K562 (cell line): ENCODE measurements around the gene ST7. TPM values are rescaled to one million over a fixed set of nuclear protein-coding genes. Genes with fewer than 3 reads are reported as not detected.

ENCODE experiments used
- ATAC-seq: fragments of 200-7000 bp; cut with Tn5 transposase; 3 replicates; pipeline ENCODE4 v1.9.1; 2020; ENCODE audit warnings: moderate library complexity
- BruUV-seq: library from RNA; stranded (reverse); fragments of 400-500 nt; replicated peaks from 2 replicates; lab custom pipeline; 2021; lab: Mats Ljungman, UMichigan
- CTCF ChIA-PET: fragments of 300-600 bp; formaldehyde crosslinking; extraction: SDS; loops from one replicate; lab custom pipeline; 2021; ENCODE audit warnings: low intra/inter-chr PET ratio; lab: Yijun Ruan, JAX
- POLR2A ChIA-PET: fragments of 300-600, 350-650 bp; sonication (Branson Sonifier 250); formaldehyde crosslinking; extraction: SDS; loops from one replicate; lab custom pipeline; 2021; ENCODE audit warnings: antibody characterized with exemption, inconsistent platforms; lab: Yijun Ruan, JAX
- DNase-seq, 4 experiments: peaks; one replicate each; pipeline versions ENCODE4 v3.0.0 to v3.0.0-alpha.2; 2011 to 2018; ENCODE audit warnings: low spot score in 3 of 4, mixed read lengths in 3 of 4; ENCODE audit errors: extremely low read depth in 1 of 4
- FAIRE-seq: peaks from 2 replicates; lab custom pipeline; 2011; peaks lifted over from hg19 to GRCh38; lab: Jason Lieb, UNC
- H2AFZ ChIP-seq: 2 replicates; pipeline ENCODE4 v1.6.0; 2011; ENCODE audit warnings: low read depth, low read length, control low read depth, inconsistent platforms
- H3K27ac ChIP-seq: fragments of 200-600 bp; 3 replicates; pipeline ENCODE4 v1.8.0; 2011; ENCODE audit warnings: low read depth, mild to moderate bottlenecking, control low read depth, inconsistent platforms, low read length, moderate library complexity, mixed read lengths; ENCODE audit errors: extremely low read depth
- H3K27me3 ChIP-seq, 2 experiments: fragments of 300-600 bp in 1 of 2; 2 replicates in 1 of 2; 3 replicates in 1 of 2; pipeline versions ENCODE4 v1.6.0 to v1.8.0; 2011; ENCODE audit warnings: inconsistent platforms in 2 of 2, low read length in 2 of 2, mild to moderate bottlenecking in 1 of 2, mixed read lengths in 1 of 2, moderate library complexity in 1 of 2; ENCODE audit not compliant: control insufficient read depth in 2 of 2, insufficient read depth in 2 of 2
- H3K36me3 ChIP-seq: fragments of 300-600 bp; 3 replicates; pipeline ENCODE4 v1.8.0; 2011; ENCODE audit warnings: mild to moderate bottlenecking, low read length, inconsistent platforms; ENCODE audit not compliant: control insufficient read depth, insufficient read depth
- H3K4me1 ChIP-seq, 2 experiments: fragments of 200-600 bp in 1 of 2; replicated peaks in 1 of 2; 2 replicates in 1 of 2; 3 replicates in 1 of 2; pipeline versions ENCODE4 v1.5.1 to v1.8.0; 2011; ENCODE audit warnings: inconsistent platforms in 2 of 2, low read length in 2 of 2, mild to moderate bottlenecking in 1 of 2, mixed read lengths in 1 of 2, moderate library complexity in 1 of 2; ENCODE audit not compliant: control insufficient read depth in 2 of 2, insufficient read depth in 2 of 2
- H3K4me2 ChIP-seq: 2 replicates; pipeline ENCODE4 v1.6.1; 2011; ENCODE audit warnings: low read length, control low read depth, inconsistent platforms, mixed read lengths; ENCODE audit not compliant: insufficient read depth
- H3K4me3 ChIP-seq: fragments of 200-600 bp; sonication (generic), shearing (Covaris generic); 2 replicates; pipeline ENCODE4 v1.5.1; 2016; ENCODE audit warnings: control low read depth, inconsistent platforms
- H3K79me2 ChIP-seq: fragments of 200-600 bp; 3 replicates; pipeline ENCODE4 v1.8.0; 2011; ENCODE audit warnings: low read length, inconsistent platforms; ENCODE audit not compliant: control insufficient read depth, insufficient read depth
- H3K9ac ChIP-seq, 2 experiments: 2 replicates each; pipeline versions ENCODE4 v1.6.0 to v1.6.1; 2011; ENCODE audit warnings: low read depth in 2 of 2, low read length in 2 of 2, control low read depth in 1 of 2, inconsistent platforms in 1 of 2, mild to moderate bottlenecking in 1 of 2, mixed read lengths in 1 of 2; ENCODE audit not compliant: insufficient read depth in 1 of 2
- H3K9me1 ChIP-seq: one replicate; pipeline ENCODE4 v1.6.0; 2011; ENCODE audit warnings: inconsistent platforms, mild to moderate bottlenecking, low read length, moderate library complexity; ENCODE audit not compliant: control insufficient read depth, insufficient read depth
- H3K9me3 ChIP-seq: replicated peaks from 2 replicates; pipeline ENCODE4 v1.5.1; 2011; ENCODE audit warnings: low read depth, low read length, inconsistent platforms; ENCODE audit not compliant: control insufficient read depth, insufficient read depth
- H4K20me1 ChIP-seq: replicated peaks from 2 replicates; pipeline ENCODE4 v1.6.1; 2011; ENCODE audit warnings: low read length, inconsistent platforms, mixed read lengths; ENCODE audit not compliant: control insufficient read depth, insufficient read depth
- FOSL1 ChIP-seq: fragments of 200-800 bp; sonication (Bioruptor generic); conservative IDR thresholded peaks from 2 replicates; pipeline ENCODE4 v1.6.1; 2016; ENCODE audit warnings: missing genetic modification characterization, missing compliant biosample characterization
- JUN ChIP-seq, 2 experiments: sonication (generic) in 1 of 2; formaldehyde crosslinking in 1 of 2; IDR thresholded peaks; 2 replicates each; pipeline versions ENCODE4 v1.6.1 to v1.8.0; 2012 to 2022; ENCODE audit warnings: borderline replicate concordance in 2 of 2, mild to moderate bottlenecking in 2 of 2, improper control_type of control experiment in 1 of 2, low read depth in 1 of 2, low read length in 1 of 2, missing genetic modification reagents in 1 of 2
- POLR2H ChIP-seq: IDR thresholded peaks from 2 replicates; pipeline ENCODE4 v1.6.1; 2016; ENCODE audit warnings: missing genetic modification characterization, low read depth, mild to moderate bottlenecking, control low read depth, missing compliant biosample characterization, moderate library complexity
- POLR3G ChIP-seq: IDR thresholded peaks from 2 replicates; pipeline ENCODE4 v1.6.1; 2011; ENCODE audit not compliant: insufficient read length, insufficient replicate concordance; ENCODE audit errors: extremely low read depth
- RFX1 ChIP-seq: fragments of 450-650 bp; IDR thresholded peaks from 2 replicates; pipeline ENCODE4 v1.6.1; 2016; ENCODE audit warnings: mild to moderate bottlenecking, moderate library complexity
- ZBTB33 ChIP-seq: sonication (generic); formaldehyde crosslinking; IDR thresholded peaks from 2 replicates; pipeline ENCODE4 v1.8.1; 2023; ENCODE audit warnings: mild to moderate bottlenecking, missing genetic modification reagents
- WGBS: fragments of 100-300 bp; shearing (Covaris generic); methylation state at CpG from one replicate; pipeline ENCODE4 v1.1.6; 2016; ENCODE audit warnings: low coverage, mixed read lengths; ENCODE audit not compliant: insufficient coverage; ENCODE audit errors: missing lambda C conversion rate; 5-methylcytosine and 5-hydroxymethylcytosine counted together
- in situ Hi-C: fragments of 300-500 bp; cut with MboI; formaldehyde crosslinking; loops from 4 replicates; pipeline ENCODE4 v1.15.0; 2018; ENCODE audit warnings: inconsistent platforms, mixed read lengths
- intact Hi-C: fragments of 100-400 bp; cut with micrococcal nuclease; formaldehyde crosslinking; loops from 2 replicates; pipeline ENCODE4 v1.14.2; 2022
- polyA plus RNA-seq, 8 experiments: library from polyadenylated mRNA; depleted of rRNA in 4 of 8; stranded (reverse) in 5 of 8; unstranded in 3 of 8; fragments of >200 nt; fragmentation: Nextera tagmentation in 2 of 8; fragmentation: Illumina TruSeq in 1 of 8; extraction: Ambion mirVana in 2 of 8; extraction: Trizol in 1 of 8; gene quantifications; 2 replicates each; pipeline versions ENCODE4 v1.2.1 to v1.2.3, GENCODE V29; 2011 to 2014; ENCODE audit warnings: inconsistent platforms in 1 of 8, missing spikeins in 1 of 8
- total RNA-seq, 7 experiments: library from RNA; depleted of rRNA in 6 of 7; stranded (reverse); fragments of >200 nt in 6 of 7; fragmentation: Illumina TruSeq in 2 of 7; extraction: Trizol in 2 of 7; gene quantifications; 2 replicates each; pipeline versions ENCODE4 v1.2.1 to v1.2.3, GENCODE V29; 2011 to 2021; ENCODE audit warnings: low replicate concordance in 1 of 7
- TF ChIP-seq, protein P1 (sequence below): fragments of 250-450 bp; sonication (Bioruptor Pico); IDR thresholded peaks from 2 replicates; pipeline ENCODE4 v1.5.0; 2021; ENCODE audit warnings: mild to moderate bottlenecking, borderline replicate concordance

ST7 gene
- total and polyA plus RNA-seq, 9 of the 15 experiments (the other 6 are each of a cell fraction or from before 2014, with no cell fraction given) = 23.9 to 56.3 (median 36.9) TPM

GRCh38 chr7:117123311-117123926, 170.1 kb downstream of the ST7 start:
- FAIRE-seq = no peak
- intact Hi-C loops = loop anchor here (10.0 kb wide), 2 partner anchors 529 to 949 kb away; no protein-coding TSS in a partner anchor

More at GRCh38 chr7:117123311-117123926, 170.1 kb downstream of the ST7 start:
- Histone ChIP-seq H3K9me1 (no peaks in the 10 kb centered on the region), H3K79me2 (no peaks in the 10 kb centered on the region; the same call in 2 of the 3 replicates), H4K20me1 (no peaks in the 10 kb centered on the region; the same call in 1 of the 2 replicates), H3K36me3 (peaks cover 22% of the 10 kb centered on the region; the same call in 2 of the 3 replicates), H3K9ac (no peak overlapping the region), H3K27ac (no peak overlapping the region), H3K9me3 (no peaks in the 10 kb centered on the region), H3K4me2 (no peak overlapping the region), H3K4me3 (no peak overlapping the region), H2AFZ (no peak overlapping the region), H3K4me1 (peaks cover 0 to 15% of the 10 kb centered on the region in 2 experiments; a peak in 3 of 5 replicates), H3K27me3 (no peaks in the 10 kb centered on the region)
- no peak for TF ChIP-seq ZBTB33 (CRISPR knock-in tag)
- no peak for TF ChIP-seq FOSL1 (tag)
- TF ChIP-seq, protein P1, sequence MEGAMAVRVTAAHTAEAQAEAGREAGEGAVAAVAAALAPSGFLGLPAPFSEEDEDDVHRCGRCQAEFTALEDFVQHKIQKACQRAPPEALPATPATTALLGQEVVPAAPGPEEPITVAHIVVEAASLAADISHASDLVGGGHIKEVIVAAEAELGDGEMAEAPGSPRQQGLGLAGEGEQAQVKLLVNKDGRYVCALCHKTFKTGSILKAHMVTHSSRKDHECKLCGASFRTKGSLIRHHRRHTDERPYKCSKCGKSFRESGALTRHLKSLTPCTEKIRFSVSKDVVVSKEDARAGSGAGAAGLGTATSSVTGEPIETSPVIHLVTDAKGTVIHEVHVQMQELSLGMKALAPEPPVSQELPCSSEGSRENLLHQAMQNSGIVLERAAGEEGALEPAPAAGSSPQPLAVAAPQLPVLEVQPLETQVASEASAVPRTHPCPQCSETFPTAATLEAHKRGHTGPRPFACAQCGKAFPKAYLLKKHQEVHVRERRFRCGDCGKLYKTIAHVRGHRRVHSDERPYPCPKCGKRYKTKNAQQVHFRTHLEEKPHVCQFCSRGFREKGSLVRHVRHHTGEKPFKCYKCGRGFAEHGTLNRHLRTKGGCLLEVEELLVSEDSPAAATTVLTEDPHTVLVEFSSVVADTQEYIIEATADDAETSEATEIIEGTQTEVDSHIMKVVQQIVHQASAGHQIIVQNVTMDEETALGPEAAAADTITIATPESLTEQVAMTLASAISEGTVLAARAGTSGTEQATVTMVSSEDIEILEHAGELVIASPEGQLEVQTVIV = no peak
- TF ChIP-seq JUN (IDR thresholded peaks at IDR 0.05; ENCODE audit: borderline replicate concordance, low read depth, low read length) = no peak
- no peak for TF ChIP-seq JUN (CRISPR knock-in tag; IDR thresholded peaks at IDR 0.05; ENCODE audit: borderline replicate concordance)
- peak; percentile 77 for TF ChIP-seq RFX1
- no peak for TF ChIP-seq POLR2H (tag)
- TF ChIP-seq POLR3G = no peak
- CTCF ChIA-PET = interaction anchor here (6.9 kb wide), 1 partner anchor 138 kb away, joined by 143 read pairs; no protein-coding TSS in a partner anchor
- in situ Hi-C loops = loop anchor here (5.0 kb wide), 1 partner anchor 196 kb away; no protein-coding TSS in a partner anchor
- no peak for DNase-seq
- BruUV-seq = no TSS peak
- POLR2A ChIA-PET = interaction anchor here (0.8 to 1.4 kb wide), 2 partner anchors 8 to 35 kb away, joined by 3 to 4 read pairs; no protein-coding TSS in a partner anchor
- ATAC-seq = no peak
- 49% methylated on average over 2 of the region's 2 CpGs for WGBS
